Liver (tissue), 3 donors: ENCODE data around the gene TRPC4AP.

Experiments used
- ATF3 ChIP-seq: IDR thresholded peaks from 2 replicates; pipeline ENCODE4 v1.6.1; 2016; ENCODE audit warnings: antibody characterized with exemption
- CTCF ChIP-seq: fragments of 150-350 bp; IDR thresholded peaks from 2 replicates; pipeline ENCODE4 v1.5.1; 2017; ENCODE audit warnings: improper control_type of control experiment, low read depth, low read length; ENCODE audit not compliant: missing input control
- EGR1 ChIP-seq, 2 donors: IDR thresholded peaks; 2 replicates each; pipeline ENCODE4 v1.6.1; 2016 to 2018; ENCODE audit warnings: antibody characterized with exemption in 2 of 2, low read depth in 2 of 2
- GABPA ChIP-seq, 2 donors: IDR thresholded peaks in 1 of 2; conservative IDR thresholded peaks in 1 of 2; 2 replicates each; pipeline ENCODE4 v1.6.1; 2016; ENCODE audit warnings: antibody characterized with exemption in 2 of 2, mild to moderate bottlenecking in 1 of 2, moderate library complexity in 1 of 2
- HNF4A ChIP-seq, 2 donors: conservative IDR thresholded peaks; 2 replicates each; pipeline ENCODE4 v1.6.1; 2016; ENCODE audit warnings: antibody characterized with exemption in 2 of 2, mild to moderate bottlenecking in 2 of 2
- HNF4G ChIP-seq: IDR thresholded peaks from 2 replicates; pipeline ENCODE4 v1.6.1; 2016; ENCODE audit warnings: antibody characterized with exemption
- MAX ChIP-seq: IDR thresholded peaks from 2 replicates; pipeline ENCODE4 v1.6.1; 2016; ENCODE audit warnings: antibody characterized with exemption
- RAD21 ChIP-seq, 2 donors: IDR thresholded peaks; 2 replicates each; pipeline ENCODE4 v1.6.1; 2016; ENCODE audit warnings: antibody characterized with exemption in 2 of 2, mild to moderate bottlenecking in 2 of 2
- TAF1 ChIP-seq: conservative IDR thresholded peaks from 2 replicates; pipeline ENCODE4 v1.6.1; 2016; ENCODE audit warnings: antibody characterized with exemption, mild to moderate bottlenecking
- YY1 ChIP-seq: IDR thresholded peaks from 2 replicates; pipeline ENCODE4 v1.6.1; 2016; ENCODE audit warnings: antibody characterized with exemption, mild to moderate bottlenecking
- TF ChIP-seq, protein P1 (sequence below): IDR thresholded peaks from 2 replicates; pipeline ENCODE4 v1.6.1; 2016; ENCODE audit warnings: antibody characterized with exemption
- donor health status: healthy.
- donor health status: healthy.

DNA sequence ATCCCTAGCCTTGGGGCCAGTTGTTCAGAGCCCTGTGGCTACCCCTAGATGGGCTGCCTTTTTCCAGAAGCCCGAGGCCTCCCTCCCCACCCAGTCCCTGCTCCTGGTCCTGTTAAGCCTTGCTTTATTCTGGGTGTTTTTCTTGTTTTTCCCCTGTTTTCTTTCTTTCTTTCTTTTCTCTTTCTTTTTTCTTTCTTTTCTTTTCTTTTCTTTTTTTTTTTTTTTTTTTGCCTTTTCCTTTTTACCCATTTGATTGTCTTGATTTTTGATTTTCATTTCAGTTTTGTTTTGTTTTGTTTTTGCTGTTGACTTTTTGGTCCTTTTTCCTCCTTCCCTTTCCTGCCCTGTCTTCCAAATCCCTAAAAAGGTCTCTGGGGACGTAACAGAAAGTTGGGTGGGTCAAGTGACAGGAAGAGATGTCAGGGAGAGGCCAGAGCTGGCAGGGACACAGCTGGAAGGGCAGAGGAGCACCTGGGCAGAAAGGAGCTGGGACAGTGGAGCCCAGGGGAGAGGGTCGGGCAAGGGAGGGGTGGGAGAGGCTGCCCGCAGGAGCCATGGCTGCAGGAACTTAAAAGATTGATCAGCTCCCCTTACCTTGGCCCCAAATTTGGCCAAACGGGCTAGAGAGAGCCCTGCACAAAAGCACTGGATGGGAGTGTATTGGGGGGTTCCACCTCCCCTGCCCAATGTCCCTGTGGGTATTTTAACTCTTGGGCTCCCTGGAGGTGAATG is 109.4 kb downstream of the TRPC4AP start:
- TF ChIP-seq YY1: no peak
- TF ChIP-seq RAD21 (IDR thresholded peaks at IDR 0.05): no peak
- TF ChIP-seq CTCF: no peak
- TF ChIP-seq HNF4A (conservative IDR thresholded peaks at IDR 0.05): no peak
- TF ChIP-seq TAF1: no peak
- no peak for TF ChIP-seq GABPA (IDR thresholded peaks at IDR 0.05 in 1 of 2, conservative IDR thresholded peaks at IDR 0.05 in 1 of 2)
- TF ChIP-seq MAX: no peak
- TF ChIP-seq ATF3: no peak
- TF ChIP-seq HNF4G: no peak
- TF ChIP-seq EGR1 (IDR thresholded peaks at IDR 0.05; ENCODE audit: low read depth in 2 of 2): no peak
- TF ChIP-seq, protein P1, sequence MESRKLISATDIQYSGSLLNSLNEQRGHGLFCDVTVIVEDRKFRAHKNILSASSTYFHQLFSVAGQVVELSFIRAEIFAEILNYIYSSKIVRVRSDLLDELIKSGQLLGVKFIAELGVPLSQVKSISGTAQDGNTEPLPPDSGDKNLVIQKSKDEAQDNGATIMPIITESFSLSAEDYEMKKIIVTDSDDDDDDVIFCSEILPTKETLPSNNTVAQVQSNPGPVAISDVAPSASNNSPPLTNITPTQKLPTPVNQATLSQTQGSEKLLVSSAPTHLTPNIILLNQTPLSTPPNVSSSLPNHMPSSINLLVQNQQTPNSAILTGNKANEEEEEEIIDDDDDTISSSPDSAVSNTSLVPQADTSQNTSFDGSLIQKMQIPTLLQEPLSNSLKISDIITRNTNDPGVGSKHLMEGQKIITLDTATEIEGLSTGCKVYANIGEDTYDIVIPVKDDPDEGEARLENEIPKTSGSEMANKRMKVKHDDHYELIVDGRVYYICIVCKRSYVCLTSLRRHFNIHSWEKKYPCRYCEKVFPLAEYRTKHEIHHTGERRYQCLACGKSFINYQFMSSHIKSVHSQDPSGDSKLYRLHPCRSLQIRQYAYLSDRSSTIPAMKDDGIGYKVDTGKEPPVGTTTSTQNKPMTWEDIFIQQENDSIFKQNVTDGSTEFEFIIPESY: no peak
